Stimulated activated CD4-positive, alpha-beta T cell treated with anti-CD3 and anti-CD28 coated beads, Interleukin-1b, Interleukin-23, amount 100 ng/mL, for 24 hours (primary cell): ENCODE measurements around the gene FBXO5.
"Not testable (repeated sequence)": the region's sequence is repeated elsewhere in the genome, so short reads cannot be mapped to it uniquely, and the experiment has no call there.

Source experiments
- DNase-seq, 4 experiments: peaks; one replicate each; pipeline ENCODE4 v3.0.0-alpha.2; 2020; ENCODE audit warnings: low read depth in 4 of 4, low spot score in 1 of 4

The FBXO5 gene

GRCh38 chr6:152982904-152983636 is at the start of gene FBXO5:
FBXO5 (minus strand) TSS chr6:152983041; CDS start chr6:152982959, 82 bp downstream.
- peak; percentile 92 to 96 (median 94) for DNase-seq

GRCh38 chr6:153032255-153032882 is 49.5 kb upstream of the FBXO5 start:
- DNase-seq = no peak

GRCh38 chr6:153031335-153031955 is 48.6 kb upstream of the FBXO5 start:
- DNase-seq = no peak

- DNase-seq = no peak
These were observed 46.1 kb upstream of the FBXO5 start for GRCh38 chr6:153028963-153029362.

- DNase-seq = no peak
These were observed 45.4 kb upstream of the FBXO5 start for GRCh38 chr6:153028286-153028685.

- DNase-seq = no peak
These were observed 44.6 kb upstream of the FBXO5 start for GRCh38 chr6:153027480-153027879.

DNA sequence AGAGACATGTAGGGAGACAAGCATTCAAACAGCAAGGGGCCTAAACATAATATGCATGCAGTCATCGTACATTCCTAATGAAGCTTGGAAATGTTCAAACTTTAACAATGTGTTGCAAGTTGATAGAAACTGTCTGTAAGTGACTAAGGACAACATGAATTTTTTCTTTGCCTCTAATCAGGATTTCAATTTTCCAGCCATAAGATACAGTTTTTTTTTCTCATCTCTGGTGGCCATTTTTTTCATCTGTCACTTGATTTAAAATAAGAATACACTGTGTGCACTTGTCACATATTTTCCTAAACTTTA is 41.8 kb upstream of the FBXO5 start:
- DNase-seq = no peak

DNA sequence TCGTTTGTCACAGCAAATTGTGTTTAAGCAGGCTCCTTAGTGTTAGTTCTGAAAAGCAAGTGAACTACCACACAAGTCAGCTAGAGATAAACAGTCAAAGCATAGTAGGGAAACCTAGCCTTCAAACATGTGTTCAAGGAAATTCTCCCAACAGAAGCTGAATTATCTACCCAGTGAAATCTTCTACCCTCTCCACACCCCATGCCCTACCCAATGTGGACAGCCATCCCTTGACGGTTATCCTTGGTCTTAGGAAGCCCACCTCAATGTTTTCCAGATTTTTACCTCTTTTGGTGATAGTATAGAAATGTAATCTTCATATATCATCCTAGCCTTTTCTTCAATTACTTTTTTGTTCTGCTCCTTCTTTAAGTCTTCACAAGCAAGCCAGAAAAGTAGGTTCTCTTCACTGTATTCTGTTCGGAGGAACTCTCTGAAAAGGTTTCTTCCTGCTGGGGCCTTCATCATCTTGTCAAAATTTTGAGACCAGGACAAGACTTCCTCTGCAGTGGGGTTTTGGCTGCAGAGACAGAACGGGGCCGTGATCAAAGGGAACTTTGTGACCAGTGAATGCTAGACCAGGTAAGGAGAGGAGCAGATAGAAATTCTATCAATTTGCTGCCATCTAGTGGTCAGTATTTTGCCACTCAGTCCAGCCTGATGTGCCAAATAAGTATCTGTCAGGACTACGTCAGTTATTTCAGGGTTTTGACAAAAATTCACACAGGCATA is 41.3 kb upstream of the FBXO5 start:
- DNase-seq = peak in 2 of 4 experiments; percentile 8 to 18

GRCh38 chr6:153018355-153018754 is 35.5 kb upstream of the FBXO5 start:
- no peak for DNase-seq

GRCh38 chr6:153016846-153017245 is 34.0 kb upstream of the FBXO5 start:
- DNase-seq = no peak

DNA sequence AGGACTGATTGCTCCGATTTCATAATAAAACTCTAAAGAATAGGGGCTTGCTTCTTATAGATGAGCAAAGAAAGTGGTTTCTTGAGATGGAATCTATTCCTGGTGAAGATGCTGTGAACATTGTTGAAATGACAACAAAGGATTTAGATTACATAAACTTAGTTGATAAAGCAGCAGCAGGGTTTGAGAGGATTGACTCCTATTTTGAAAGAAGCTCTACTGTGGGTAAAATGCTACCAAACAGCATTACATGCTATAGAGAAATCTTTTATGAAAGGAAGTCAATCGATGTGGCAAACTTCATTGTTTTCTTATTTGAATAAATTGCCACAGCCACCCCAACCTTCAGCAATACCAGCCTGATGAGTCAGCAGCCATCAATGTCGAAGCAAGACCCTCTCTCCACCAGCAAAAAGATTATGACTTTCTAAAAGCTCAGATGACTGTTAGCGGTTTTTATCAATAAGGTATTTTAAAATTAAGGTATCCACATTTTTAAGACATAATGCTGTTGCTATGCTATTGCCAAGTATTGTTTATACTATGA is 32.3 kb upstream of the FBXO5 start:
- no peak for DNase-seq

DNA sequence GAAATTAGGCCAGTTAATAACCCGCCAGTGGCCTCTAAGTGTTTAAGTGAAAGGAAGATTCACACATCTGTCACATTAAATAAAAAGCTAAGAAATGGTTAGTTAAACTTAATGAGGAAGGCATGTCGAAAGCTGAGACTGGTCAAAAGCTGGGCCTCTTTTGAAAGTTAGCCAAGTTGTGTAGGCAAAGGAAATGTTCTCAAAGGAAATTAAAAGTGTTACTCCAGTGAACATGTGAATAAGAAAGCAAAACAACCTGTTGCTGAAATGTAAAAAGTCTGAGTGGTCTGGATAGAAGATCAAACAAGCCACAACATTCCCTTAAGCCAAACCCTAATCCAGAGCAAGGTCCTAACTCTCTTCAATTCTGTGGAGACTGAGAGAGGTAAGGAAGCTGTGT is 30.6 kb upstream of the FBXO5 start:
- no peak for DNase-seq

DNA sequence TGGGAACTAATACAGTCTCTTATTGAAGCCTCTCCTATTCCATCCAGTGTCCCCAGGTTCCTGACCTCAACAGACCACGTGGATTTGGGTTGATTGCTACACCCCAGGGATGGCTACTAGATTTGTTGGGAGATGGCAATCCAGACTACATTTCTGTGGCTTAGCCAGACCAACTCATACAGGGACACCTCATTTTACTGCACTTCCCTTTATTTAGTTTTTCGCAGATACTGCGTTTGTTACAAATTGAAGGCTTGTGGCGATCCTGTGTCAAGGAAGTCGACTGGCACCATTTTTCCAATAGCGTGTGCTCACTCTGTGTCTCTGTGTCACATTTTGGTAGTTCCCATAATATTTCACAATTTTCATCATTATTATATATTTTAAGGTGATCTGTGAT is 30.0 kb upstream of the FBXO5 start:
- no peak for DNase-seq

GRCh38 chr6:153003366-153003690 is 20.5 kb upstream of the FBXO5 start:
- no peak for DNase-seq

GRCh38 chr6:153002613-153003365 is 19.9 kb upstream of the FBXO5 start, which contains the start of gene MTRF1L:
MTRF1L (minus strand) TSS chr6:153002709; CDS start chr6:153002685, 24 bp downstream.
- peak; percentile 62 to 88 (median 76) for DNase-seq

DNA sequence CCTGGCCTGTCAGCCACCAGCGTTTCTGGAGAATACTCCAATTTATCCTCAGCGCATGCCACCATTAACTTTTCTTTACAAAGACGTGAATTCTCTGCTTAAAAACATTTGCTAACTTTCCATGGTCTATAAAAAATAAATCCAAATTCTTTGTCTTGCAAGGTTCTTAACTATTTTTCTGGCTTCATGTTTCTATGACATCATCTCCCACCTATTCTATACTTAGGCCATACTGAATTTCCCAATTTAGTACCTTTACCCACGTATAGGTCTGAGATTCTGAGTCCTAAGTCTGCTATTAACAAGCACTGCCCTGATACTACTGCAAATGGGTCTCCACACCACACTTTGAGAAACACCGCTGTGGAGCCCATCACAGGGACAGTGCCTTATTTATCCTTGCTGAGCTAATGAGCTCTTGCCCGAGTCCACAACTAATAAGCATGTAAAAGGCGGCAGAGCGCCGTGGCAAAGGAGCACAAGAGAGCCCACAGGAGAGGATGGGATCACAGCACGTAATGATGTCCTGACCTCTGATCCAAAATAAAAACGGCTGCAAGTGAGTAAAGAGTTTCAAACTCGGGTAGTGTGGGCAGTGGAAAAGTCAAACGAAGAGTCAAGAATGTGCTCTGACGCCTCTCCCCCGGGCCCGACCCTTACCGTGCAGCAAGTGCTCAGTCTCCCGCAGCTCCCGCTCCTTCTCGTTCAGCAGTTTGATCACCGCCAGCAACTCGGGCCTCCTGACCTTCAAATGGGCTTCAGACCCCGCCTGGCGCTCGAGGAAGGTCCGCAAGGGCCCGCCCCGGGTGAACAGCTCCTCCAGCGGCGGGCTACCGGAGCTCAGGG is 19.1 kb upstream of the FBXO5 start:
- DNase-seq = peak in 1 of 4 experiments; percentile 4

DNA sequence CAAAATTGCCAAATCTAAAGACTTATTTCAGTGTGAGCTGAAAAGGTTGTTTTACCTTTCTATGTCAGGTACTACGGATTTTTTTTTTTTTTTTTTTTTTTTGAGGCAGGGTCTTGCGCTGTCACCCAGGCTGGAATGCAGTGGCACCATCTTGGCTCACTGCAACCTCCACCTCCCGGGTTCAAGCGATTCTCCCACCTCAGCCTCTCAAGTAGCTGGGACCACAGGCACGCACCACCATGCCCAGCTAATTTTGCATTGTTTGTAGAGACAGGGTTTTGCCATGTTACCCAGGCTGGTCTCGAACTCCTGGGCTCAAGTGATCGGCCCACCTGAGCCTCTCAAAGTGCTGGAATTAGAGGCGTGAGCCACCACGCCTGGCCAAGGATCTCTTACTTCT is 17.9 kb upstream of the FBXO5 start:
- DNase-seq = not testable (repeated sequence)

DNA sequence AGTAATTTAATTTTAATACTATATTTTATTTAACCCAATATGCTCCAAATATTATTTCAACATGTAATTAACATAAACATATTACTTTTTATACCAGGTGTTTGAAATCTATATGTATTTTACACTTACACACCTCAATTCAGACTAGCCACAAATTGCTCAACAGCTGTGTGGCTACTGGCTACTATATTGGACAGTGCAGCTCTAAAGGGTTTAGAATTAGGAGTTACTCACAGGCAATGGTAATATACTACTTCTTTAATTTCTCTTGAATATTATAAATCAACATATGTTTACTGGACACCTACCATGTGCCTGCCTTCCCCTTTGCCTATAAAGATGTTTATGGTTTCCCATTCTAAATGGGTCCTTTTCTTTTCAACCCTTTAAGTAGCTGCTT is 17.4 kb upstream of the FBXO5 start:
- no peak for DNase-seq

DNA sequence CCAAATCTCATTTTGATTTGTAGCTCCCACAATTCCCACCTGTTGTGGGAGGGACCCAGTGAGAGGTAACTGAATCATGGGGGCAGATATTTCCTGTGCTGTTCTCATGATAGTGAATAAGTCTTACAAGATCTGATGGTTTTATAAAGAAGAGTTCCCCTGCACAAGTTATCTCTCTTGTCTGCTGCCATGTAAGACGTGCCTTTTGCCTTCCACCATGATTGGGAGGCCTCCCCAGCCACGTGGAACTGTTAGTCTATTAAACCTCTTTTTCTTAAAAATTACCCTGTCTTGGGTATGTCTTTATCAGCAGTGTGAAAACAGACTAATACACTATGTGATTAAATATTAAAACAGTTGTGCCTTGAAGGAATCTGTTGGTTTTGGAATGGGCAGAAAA is 16.7 kb upstream of the FBXO5 start:
- DNase-seq = not testable (repeated sequence)

- no peak for DNase-seq
These were observed 11.0 kb upstream of the FBXO5 start for GRCh38 chr6:152993847-152994246.
